HEK293T (cell line): Measurements from ENCODE around the gene GRID2.

Experiments
- ARNT ChIP-seq: fragments of 450-650 bp; IDR thresholded peaks from 2 replicates; pipeline ENCODE4 v1.6.1; 2017; ENCODE audit warnings: mild to moderate bottlenecking
- BHLHE40 ChIP-seq: fragments of 450-650 bp; IDR thresholded peaks from 2 replicates; pipeline ENCODE4 v1.6.1; 2016; ENCODE audit warnings: mild to moderate bottlenecking, moderate library complexity, borderline replicate concordance
- ELF4 ChIP-seq: fragments of 450-650 bp; IDR thresholded peaks from 2 replicates; pipeline ENCODE4 v1.6.1; 2017; ENCODE audit warnings: antibody characterized with exemption
- FOXA1 ChIP-seq: fragments of 450-650 bp; IDR thresholded peaks from 2 replicates; pipeline ENCODE4 v1.6.1; 2016; ENCODE audit warnings: mild to moderate bottlenecking
- FOXK2 ChIP-seq: fragments of 450-650 bp; IDR thresholded peaks from 2 replicates; pipeline ENCODE4 v1.6.1; 2016; ENCODE audit warnings: mild to moderate bottlenecking
- FOXM1 ChIP-seq: fragments of 450-650 bp; IDR thresholded peaks from 2 replicates; pipeline ENCODE4 v1.6.1; 2017; ENCODE audit warnings: mild to moderate bottlenecking, borderline replicate concordance
- HDGF ChIP-seq: fragments of 450-650 bp; IDR thresholded peaks from 2 replicates; pipeline ENCODE4 v1.6.1; 2017; ENCODE audit warnings: antibody characterized with exemption, borderline replicate concordance
- L3MBTL2 ChIP-seq: fragments of 450-650 bp; conservative IDR thresholded peaks from 2 replicates; pipeline ENCODE4 v1.6.1; 2016; ENCODE audit warnings: mild to moderate bottlenecking
- LEF1 ChIP-seq: fragments of 450-650 bp; IDR thresholded peaks from 2 replicates; pipeline ENCODE4 v1.6.1; 2017; ENCODE audit warnings: mild to moderate bottlenecking, borderline replicate concordance
- SP1 ChIP-seq: fragments of 450-650 bp; IDR thresholded peaks from 2 replicates; pipeline ENCODE4 v1.6.1; 2017
- SUZ12 ChIP-seq: fragments of 450-650 bp; IDR thresholded peaks from 2 replicates; pipeline ENCODE4 v1.6.1; 2016; ENCODE audit warnings: mild to moderate bottlenecking
- TARDBP ChIP-seq: fragments of 450-650 bp; IDR thresholded peaks from 2 replicates; pipeline ENCODE4 v1.6.1; 2016
- ZNF384 ChIP-seq: fragments of 450-650 bp; IDR thresholded peaks from 2 replicates; pipeline ENCODE4 v1.6.1; 2016

DNA sequence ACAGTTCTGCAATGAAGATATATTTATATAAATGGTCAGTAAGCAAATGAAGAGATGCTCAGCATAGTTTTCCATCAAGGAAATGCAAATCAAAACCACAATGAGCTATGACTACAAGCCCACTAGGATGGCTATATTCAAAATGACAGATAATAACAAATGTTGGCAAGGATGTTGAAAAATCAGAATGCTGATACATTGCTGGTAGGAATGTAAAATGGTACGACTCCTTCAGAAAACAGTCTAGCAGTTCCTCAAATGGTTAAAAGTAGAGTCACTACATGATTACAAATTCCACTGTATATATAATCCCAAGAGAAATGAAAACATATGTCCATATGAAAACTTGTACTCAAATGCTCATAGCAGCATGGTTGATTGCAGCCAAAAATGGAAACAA is 1099.8 kb downstream of the GRID2 start:
- TF ChIP-seq FOXK2 (no peak), BHLHE40 (no peak), SUZ12 (no peak), FOXM1 (no peak), ELF4 (no peak), SP1 (no peak), TARDBP (no peak), HDGF (no peak), ZNF384 (no peak), L3MBTL2 (no peak), FOXA1 (no peak), LEF1 (no peak), ARNT (no peak)
